Mesothelial cell of epicardium (in vitro differentiated cells): Measurements from ENCODE around the gene FOXD3. TPM values are rescaled to one million over a fixed set of nuclear protein-coding genes. Genes with fewer than 3 reads are reported as not detected.

ENCODE experiments used
- DNase-seq, 2 experiments: peaks; one replicate each; pipeline ENCODE4 v3.0.0; 2021; ENCODE audit warnings: low spot score in 2 of 2; ENCODE audit not compliant: unreplicated experiment in 2 of 2
- H3K27ac Mint-ChIP-seq: 2 replicates; pipeline ENCODE4 v1.8.0; 2021; ENCODE audit warnings: mixed read lengths
- H3K27me3 Mint-ChIP-seq: 2 replicates; pipeline ENCODE4 v1.8.0; 2021; ENCODE audit warnings: low read depth, mixed read lengths
- H3K36me3 Mint-ChIP-seq: 2 replicates; pipeline ENCODE4 v1.8.0; 2021; ENCODE audit warnings: mixed read lengths
- H3K4me1 Mint-ChIP-seq: 2 replicates; pipeline ENCODE4 v1.8.0; 2021; ENCODE audit warnings: mixed read lengths
- H3K4me3 Mint-ChIP-seq: 2 replicates; pipeline ENCODE4 v1.8.0; 2021; ENCODE audit warnings: mild to moderate bottlenecking, moderate library complexity, mixed read lengths
- H3K9me3 Mint-ChIP-seq: 2 replicates; pipeline ENCODE4 v1.8.0; 2021; ENCODE audit warnings: mixed read lengths
- total RNA-seq: library from RNA; stranded (reverse); gene quantifications from 3 replicates; pipeline ENCODE4 v1.2.1, GENCODE V29; 2021
- TF ChIP-seq, protein P1 (sequence below): fragments of 200-600 bp; sonication (generic); IDR thresholded peaks from one replicate; pipeline ENCODE4 v1.5.0; 2021; ENCODE audit warnings: antibody characterized with exemption; ENCODE audit not compliant: unreplicated experiment

Gene FOXD3
- not detected in 3 replicates for total RNA-seq

DNA sequence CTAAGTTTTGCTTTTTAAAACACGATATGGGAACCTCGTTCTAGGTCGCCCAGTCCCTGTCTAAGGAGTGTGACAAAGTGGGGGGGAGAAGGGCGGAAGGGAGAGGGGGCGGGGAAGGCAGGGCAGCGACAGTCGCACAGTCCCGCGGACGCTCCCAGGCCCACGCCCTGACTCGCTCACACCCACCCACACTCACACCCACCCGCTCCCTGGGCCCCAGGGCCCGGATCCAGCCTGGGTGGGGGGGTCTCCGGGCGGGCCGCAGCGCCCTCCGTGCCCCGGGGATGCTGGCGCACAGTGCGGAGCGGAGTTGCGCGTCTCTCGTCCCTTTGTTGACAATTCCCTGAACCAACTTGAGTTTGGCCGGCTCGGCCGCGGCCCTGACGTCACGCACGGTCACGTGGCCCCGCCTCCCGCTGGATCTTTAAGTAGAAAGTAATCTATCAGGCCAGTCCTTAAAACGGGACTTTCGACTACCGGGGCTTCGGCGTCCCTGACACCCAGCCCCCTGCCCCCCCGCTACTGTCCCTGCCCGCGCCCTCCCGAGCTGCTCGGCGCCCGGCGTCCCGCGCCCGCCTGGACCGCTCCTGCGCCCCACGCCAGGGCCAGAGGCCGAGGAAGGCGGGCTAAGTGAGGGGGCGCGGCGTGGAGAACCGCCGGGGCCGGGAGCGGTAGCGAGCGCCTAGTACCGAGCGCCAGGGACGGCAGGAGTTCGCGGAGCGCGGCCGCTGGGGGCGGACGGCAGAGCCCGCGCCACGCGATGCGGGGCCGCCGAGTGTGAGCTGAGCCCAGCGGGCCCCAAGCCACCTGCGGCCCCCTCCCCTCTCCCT lies at the start of gene FOXD3:
Gene FOXD3, plus strand, starts transcription at position 454 of the 830 bp plus-strand sequence. CDS start 492 bp downstream, outside the sequence.
- Mint-ChIP-seq H3K27ac (peak within 1 kb of the TSS; percentile 47), H3K9me3 (no peaks in the 10 kb centered on the region), H3K4me3 (peak within 1 kb of the TSS; percentile 64), H3K36me3 (no peaks in the 10 kb centered on the region), H3K27me3 (peaks cover 89% of the 10 kb centered on the region), H3K4me1 (peaks cover 23% of the 10 kb centered on the region)
- TF ChIP-seq, protein P1, sequence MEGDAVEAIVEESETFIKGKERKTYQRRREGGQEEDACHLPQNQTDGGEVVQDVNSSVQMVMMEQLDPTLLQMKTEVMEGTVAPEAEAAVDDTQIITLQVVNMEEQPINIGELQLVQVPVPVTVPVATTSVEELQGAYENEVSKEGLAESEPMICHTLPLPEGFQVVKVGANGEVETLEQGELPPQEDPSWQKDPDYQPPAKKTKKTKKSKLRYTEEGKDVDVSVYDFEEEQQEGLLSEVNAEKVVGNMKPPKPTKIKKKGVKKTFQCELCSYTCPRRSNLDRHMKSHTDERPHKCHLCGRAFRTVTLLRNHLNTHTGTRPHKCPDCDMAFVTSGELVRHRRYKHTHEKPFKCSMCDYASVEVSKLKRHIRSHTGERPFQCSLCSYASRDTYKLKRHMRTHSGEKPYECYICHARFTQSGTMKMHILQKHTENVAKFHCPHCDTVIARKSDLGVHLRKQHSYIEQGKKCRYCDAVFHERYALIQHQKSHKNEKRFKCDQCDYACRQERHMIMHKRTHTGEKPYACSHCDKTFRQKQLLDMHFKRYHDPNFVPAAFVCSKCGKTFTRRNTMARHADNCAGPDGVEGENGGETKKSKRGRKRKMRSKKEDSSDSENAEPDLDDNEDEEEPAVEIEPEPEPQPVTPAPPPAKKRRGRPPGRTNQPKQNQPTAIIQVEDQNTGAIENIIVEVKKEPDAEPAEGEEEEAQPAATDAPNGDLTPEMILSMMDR = no peak
- peak; percentile 34 to 71 for DNase-seq

DNA sequence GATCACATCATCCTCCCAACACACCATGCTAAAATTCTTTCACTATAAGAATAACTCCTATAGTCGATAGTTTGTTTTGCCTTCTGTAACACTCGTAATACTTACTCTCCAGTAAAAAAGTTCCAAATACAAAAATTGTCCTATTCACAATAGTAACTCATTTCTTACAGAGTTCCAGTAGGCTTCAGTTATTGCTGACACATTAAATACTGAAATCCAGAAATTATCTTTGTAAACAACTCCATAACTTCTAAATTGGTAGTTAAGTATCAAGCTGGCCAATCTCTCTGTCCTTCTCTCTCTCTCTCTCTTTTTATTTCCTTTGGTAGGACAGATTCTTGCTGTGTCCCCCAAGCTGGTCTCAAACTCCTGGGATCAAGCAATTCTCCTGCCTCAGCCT lies 49.6 kb upstream of the FOXD3 start:
- Mint-ChIP-seq H3K4me3 (no peak overlapping the region), H3K27me3 (peaks cover 15% of the 10 kb centered on the region), H3K4me1 (peaks cover 40% of the 10 kb centered on the region), H3K9me3 (no peaks in the 10 kb centered on the region), H3K27ac (no peak overlapping the region), H3K36me3 (no peaks in the 10 kb centered on the region)
- no peak for DNase-seq
- TF ChIP-seq, protein P1 = no peak

DNA sequence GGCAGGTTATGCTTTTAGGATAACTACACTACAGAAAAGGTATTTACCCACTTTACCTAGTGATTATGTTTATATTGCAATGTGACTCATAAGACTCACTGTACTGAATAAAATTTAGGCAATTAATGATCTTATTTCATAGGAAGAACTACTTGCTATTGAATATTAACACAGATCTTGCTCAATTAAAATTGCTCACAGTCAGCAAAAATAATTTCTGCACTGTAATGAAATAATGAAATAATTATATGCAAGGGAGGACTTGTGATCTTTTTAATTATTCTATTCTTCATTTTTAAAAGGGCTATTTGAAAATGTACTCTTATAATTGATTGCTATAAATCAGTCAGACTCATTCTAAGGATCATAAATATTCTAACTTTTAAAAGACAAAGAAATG lies 48.0 kb upstream of the FOXD3 start:
- Mint-ChIP-seq H3K9me3 (no peaks in the 10 kb centered on the region), H3K4me3 (no peak overlapping the region), H3K4me1 (peaks cover 29% of the 10 kb centered on the region), H3K36me3 (no peaks in the 10 kb centered on the region), H3K27me3 (peaks cover 12% of the 10 kb centered on the region), H3K27ac (no peak overlapping the region)
- DNase-seq = no peak
- TF ChIP-seq, protein P1 = no peak

DNA sequence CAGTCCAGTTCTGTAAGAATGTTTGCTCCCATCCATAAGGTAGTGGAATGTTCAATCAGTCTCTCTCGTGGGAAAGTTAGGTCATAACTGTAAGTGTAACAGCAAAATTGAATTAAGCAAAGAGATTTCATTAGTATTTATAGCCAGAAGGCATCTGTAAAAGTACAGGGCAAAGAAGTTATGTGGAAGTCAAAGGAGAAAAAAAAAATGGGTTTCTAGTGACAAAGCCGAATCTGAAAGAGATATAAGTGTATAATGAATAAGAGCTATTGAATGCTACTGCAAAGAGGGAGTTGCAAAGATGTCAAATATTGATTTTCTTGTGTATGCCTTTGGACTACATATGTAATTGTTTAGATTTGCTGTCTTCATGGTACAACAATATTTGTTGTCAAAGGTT lies 47.4 kb upstream of the FOXD3 start:
- Mint-ChIP-seq H3K4me3 (no peak overlapping the region), H3K36me3 (no peaks in the 10 kb centered on the region), H3K4me1 (peaks cover 24% of the 10 kb centered on the region), H3K9me3 (no peaks in the 10 kb centered on the region), H3K27me3 (peaks cover 10% of the 10 kb centered on the region), H3K27ac (peak overlapping the region; percentile 12)
- no peak for DNase-seq
- TF ChIP-seq, protein P1 = no peak

DNA sequence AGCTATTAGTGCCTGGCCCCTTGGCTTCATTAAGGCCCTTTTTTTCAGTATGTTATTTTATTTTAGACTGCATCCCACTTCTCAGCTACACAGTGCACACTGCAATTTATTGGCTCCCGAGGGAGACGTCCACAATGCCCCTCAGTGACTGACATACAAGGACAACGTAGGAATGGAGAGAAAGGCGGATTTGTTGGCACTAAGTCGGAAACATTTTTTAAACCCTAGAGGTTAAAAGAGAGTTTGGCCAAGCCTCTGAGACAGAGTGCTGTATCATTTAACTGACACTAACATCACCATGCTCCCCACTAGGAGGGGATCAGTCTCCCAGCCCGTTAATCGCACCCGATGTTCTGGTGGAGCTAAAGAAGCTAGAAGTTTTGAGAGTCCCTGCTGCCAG lies 45.7 kb upstream of the FOXD3 start:
- H3K9me3 Mint-ChIP-seq = no peaks in the 10 kb centered on the region
- peaks cover 24% of the 10 kb centered on the region for H3K4me1 Mint-ChIP-seq
- TF ChIP-seq, protein P1 = no peak
- H3K36me3 Mint-ChIP-seq = no peaks in the 10 kb centered on the region
- no peak for DNase-seq
- H3K27me3 Mint-ChIP-seq = peaks cover 10% of the 10 kb centered on the region
- no peak overlapping the region for H3K27ac Mint-ChIP-seq
- no peak overlapping the region for H3K4me3 Mint-ChIP-seq
